PC-3 (cell line): ENCODE measurements around the gene KIFC1.
"Not testable (repeated sequence)": the region's sequence is repeated elsewhere in the genome, so short reads cannot be mapped to it uniquely, and the experiment has no call there.

Experiments
- EZH2 ChIP-seq: fragments of 300-600 bp; sonication (generic); IDR thresholded peaks from one replicate; pipeline ENCODE4 v1.6.1; 2017; ENCODE audit warnings: antibody characterized with exemption, mild to moderate bottlenecking, low read length; ENCODE audit not compliant: unreplicated experiment
- EZH2phosphoT487 ChIP-seq: fragments of 300-600 bp; sonication (generic); IDR thresholded peaks from 2 replicates; pipeline ENCODE4 v1.6.1; 2018; ENCODE audit warnings: mild to moderate bottlenecking, antibody characterized with exemption, low read length, borderline replicate concordance
- TF ChIP-seq, protein P1 (sequence below): fragments of 300-600 bp; sonication (generic); conservative IDR thresholded peaks from 2 replicates; pipeline ENCODE4 v1.5.1; 2017; ENCODE audit warnings: antibody characterized with exemption, low read depth, mild to moderate bottlenecking, low read length

DNA sequence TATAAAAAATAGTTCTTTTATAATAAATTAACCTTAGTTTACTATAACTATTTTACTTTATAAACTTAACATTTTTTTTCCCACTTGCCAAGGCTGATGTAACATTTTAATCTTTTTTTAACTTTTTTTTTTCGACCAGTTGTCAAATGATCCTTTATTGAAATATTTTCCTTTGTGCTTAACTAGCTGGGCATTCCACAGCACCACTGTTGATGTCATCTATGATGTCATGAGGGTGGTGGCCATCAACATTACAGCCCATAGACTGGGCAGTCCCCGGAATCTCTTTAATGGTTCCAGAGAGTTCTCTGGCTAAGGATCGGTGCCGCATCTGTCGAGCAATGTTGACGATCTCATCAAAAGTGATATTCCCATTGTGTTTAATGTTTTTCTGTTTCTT is 8.3 kb downstream of the KIFC1 start:
- TF ChIP-seq, protein P1, sequence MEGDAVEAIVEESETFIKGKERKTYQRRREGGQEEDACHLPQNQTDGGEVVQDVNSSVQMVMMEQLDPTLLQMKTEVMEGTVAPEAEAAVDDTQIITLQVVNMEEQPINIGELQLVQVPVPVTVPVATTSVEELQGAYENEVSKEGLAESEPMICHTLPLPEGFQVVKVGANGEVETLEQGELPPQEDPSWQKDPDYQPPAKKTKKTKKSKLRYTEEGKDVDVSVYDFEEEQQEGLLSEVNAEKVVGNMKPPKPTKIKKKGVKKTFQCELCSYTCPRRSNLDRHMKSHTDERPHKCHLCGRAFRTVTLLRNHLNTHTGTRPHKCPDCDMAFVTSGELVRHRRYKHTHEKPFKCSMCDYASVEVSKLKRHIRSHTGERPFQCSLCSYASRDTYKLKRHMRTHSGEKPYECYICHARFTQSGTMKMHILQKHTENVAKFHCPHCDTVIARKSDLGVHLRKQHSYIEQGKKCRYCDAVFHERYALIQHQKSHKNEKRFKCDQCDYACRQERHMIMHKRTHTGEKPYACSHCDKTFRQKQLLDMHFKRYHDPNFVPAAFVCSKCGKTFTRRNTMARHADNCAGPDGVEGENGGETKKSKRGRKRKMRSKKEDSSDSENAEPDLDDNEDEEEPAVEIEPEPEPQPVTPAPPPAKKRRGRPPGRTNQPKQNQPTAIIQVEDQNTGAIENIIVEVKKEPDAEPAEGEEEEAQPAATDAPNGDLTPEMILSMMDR: not testable (repeated sequence)
- not testable (repeated sequence) for TF ChIP-seq EZH2, EZH2phosphoT487
